ENCODE measurements around the gene C1orf210.

C1orf210 gene

DNA sequence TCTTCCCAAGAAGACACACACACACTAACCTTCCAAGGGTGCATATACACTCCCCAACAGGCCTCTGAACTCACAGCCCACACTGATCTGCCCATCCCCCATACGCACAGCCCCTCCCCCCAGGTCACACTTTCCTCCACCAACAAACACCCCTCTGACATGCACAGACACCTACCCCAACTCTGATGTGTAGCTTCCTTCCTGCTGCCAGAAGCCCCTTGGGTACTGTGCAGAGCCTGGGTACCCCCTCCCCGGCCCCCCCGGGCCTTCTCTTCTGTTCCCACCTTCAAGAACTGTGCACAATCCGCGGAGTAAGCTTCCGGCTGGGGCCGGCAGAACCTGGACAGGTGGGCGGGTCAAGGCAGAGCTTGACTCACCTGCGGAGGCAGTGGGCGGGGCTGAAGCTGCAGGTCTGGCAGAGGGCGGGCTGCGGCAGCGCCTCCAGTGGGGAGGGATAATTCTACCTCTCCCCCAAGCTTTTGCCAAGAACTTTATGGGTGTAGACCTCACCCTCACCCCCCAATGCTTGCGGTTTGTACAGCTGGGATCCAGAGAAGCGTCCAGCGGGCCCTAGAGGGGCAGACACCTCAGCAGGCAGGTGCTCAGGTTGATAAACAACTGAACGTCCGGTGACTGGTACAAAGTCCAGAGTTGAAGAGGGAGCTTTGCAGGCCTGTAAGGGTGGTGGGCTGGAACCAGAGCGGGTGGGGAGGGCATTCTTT, at the start of gene C1orf210:
Gene C1orf210 (minus strand): TSS at position 313 of the 722 bp plus-strand sequence. CDS start 2,311 bp downstream, outside the sequence.
- DNase-seq (ENCODE audit: low spot score) = no peak

DNA sequence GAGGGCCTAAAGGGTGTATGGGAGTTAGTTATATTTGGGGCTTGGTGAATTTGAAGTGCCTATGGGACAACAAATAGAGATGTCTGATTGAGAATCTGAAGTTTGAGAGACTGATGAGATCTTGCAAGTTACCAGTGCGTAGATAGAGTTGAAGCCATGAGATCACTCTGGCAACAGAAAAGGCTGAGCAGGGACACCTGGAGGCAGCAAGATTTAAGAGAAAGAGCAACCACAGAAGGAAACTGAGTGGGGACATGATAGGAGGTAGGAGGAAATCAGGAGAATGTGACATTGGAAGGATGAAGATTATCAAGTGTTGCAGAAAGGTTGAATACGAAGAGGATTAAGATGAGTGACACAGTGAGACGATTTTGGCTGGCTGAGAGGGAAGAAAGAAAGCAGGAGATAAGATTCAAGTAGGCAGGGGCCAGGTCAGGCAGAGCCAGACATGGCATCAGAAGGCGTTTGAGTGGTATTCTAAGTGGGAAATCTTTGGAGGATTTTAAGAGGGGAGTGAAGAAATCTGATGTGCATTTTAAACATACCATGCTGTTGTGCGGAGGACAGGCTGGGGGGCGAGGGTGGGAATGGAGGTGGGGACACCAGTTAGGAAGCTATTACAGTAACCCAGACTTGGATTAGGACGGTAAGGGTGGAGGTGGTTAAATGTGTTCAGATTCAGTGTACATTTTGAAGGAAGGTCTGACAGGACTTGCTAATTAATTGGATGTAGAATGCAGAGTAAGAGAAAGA, 49.2 kb upstream of the C1orf210 start:
- DNase-seq (ENCODE audit: low spot score) = no peak

DNA sequence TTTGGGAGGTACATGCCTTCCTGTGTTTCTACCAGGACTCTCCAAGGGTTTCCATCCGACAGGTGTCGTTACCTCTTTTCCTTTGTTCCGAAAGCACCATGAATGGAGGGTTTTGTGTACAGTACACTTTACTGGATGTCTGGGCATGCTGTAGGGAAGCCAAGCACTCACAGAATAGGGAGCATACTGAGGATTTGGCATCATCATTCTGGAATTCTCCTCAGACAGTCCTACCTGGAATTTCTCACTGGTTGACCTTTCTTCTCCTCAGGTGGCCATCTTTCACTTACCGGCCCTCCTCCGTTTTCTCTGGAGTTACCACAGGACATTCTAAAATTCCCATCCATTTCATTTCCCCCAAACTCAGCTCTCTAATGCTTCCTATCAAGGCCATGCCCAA, 46.3 kb upstream of the C1orf210 start:
- no peak for DNase-seq (ENCODE audit: low spot score)

DNA sequence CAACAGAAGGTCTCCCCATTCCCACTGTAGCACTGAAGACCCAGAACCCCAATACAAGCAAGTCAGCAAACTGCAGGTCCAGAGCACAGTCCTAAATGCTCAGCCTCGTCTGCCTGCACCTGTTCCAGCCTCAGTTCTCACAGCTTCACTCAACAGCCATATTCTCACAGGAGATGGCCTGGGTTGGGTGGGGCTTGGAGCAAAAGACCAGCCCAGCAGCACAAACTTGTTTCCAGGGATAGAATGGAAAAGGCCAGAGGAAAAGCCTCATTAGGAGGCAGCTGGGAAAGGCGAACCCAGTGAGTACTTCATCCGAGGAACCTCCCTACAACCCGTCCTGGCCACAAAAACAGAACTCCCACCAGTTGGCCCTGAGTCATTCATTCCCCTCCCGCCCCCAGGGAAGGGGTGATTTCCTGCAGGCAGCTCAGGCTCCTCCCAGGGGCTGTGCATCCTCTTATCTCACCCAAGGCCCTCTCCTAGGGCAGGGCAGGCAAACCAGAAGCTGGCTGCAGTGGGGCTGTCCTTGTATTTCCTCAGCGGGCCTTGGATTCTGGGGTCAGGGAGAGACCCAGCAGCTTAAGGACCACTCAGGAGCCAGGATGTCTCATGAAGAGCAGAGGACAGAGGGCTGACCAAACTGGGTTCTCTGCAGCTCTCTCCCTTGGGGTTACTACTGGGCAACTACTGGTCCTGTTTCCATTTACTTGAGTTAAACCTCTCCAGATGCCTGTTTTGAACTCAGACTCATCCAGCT, 44.8 kb upstream of the C1orf210 start:
- no peak for DNase-seq (ENCODE audit: low spot score)

DNA sequence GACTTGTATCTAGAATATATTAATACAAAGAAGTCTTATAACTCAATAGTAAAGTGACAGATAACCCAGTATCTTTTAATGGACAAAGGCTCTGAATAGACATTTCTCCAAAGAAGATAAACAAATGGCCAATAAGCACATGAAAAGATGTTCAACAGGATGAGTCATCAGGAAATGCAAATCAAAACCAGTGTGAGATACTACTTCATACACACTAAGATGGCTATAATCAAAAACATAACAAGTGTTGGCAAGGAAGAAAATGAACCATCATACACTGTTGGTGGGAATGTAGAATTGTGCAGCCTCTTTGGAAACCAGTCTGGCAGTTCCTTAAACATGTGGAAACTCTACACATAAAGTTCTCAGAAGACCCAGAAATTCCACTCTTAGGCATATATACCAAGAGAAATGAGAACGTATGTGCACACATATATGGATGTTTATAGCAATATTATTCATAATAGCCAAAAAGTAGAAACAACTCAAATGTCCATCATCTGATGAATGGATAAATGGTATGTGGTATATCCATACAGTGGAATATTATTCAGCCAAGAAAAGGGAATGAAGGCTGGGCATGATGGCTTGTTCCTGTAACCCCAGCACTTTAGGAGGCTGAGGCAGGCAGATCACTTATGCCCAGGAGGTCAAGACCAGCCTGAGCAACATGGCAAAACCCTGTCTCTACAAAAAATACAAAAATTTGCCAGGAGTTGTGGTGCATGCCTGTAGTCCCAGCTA, 42.3 kb upstream of the C1orf210 start:
- no peak for DNase-seq (ENCODE audit: low spot score)

DNA sequence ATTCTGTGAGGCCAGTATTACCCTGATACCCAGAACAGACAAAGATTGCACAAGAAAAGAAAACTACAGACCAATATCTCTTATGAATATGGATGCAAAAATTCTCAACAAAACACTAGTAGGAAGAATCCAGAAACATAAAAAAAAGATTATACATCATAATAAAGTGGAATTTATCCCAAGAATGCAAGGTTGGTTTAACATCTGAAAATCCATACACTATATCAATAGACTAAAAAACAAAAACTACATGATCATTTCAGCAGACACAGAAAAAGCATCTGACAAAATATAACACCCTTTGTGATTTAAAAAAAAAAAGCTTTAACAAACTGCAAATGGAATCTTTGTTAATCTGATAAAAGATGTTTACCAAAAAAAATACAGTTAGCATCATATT, 40.0 kb upstream of the C1orf210 start:
- no peak for DNase-seq (ENCODE audit: low spot score)

DNA sequence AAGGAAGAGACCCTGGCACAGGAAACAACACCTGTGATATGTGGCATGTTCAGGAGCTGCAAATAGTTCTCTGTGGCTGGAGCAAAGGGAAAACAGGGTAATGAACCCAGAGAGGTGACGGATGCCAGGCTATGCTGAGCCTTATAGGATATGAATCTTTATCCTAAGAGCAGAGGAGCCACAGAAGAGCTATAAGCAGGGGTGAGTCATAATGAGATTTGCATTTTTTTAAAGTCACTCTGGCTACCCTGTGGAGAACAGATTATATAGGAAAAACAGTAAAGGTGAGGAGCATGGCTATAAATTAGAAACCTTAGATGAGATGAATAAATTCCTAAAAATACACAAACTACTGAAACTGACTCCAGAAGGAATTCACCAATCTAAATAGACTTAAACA, 39.4 kb upstream of the C1orf210 start:
- no peak for DNase-seq (ENCODE audit: low spot score)

DNA sequence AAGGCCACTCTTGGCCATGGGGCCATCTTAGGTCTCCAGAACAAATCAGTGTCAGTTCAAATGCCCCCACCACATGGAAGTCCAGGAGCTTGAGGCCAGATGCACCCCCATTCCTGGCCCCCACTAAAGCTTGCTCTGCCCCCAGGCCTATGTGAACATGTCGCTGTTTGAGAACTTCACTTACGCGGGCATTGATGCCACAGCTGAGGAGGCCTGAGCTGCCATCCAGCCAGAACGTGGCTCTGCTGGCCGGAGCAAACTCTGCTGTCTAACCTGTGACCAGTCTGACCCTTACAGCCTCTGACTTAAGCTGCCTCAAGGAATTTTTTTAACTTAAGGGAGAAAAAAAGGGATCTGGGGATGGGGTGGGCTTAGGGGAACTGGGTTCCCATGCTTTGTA, 37.1 kb upstream of the C1orf210 start:
- no peak for DNase-seq (ENCODE audit: low spot score)

DNA sequence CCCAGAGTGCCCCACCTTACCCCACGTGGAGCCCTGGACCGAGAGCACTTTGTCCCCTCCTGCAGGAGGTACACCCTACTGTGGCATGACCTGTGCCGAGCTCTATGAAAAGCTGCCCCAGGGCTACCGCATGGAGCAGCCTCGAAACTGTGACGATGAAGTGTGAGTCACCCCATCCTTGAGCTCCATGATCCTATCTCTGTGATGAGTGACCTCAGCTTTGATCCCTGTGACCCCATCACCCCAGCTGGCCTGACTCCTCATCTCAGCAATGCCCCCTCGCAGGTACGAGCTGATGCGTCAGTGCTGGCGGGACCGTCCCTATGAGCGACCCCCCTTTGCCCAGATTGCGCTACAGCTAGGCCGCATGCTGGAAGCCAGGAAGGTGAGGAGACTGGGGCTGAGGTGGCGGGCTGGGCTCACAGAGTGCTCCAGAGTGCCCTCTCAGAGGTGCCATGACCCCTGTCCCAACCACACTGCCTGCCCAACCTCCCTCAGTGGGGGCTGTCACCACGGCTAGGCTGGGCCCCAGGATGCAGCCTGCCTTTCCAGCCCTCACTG, 36.0 kb upstream of the C1orf210 start:
- DNase-seq (ENCODE audit: low spot score) = no peak

DNA sequence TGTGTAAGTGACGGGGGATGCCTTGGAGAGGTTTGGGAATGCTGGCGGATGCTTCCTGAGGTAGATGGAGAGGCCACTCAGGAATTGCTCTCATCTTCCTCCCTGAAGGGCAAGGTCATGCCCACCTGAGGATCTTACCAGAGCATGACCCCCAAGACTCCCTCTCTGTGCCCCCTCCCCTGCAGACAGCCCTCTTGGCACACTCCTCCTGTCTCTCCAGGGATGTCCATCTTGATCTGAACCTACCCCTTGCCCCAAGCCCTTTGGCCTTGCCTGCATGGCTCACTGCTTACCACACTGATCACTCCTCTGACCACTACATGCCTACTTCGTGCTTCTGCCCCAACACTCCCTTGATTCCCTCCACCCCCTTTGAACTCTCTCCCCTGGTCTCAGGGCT, 34.4 kb upstream of the C1orf210 start:
- DNase-seq (ENCODE audit: low spot score) = no peak

DNA sequence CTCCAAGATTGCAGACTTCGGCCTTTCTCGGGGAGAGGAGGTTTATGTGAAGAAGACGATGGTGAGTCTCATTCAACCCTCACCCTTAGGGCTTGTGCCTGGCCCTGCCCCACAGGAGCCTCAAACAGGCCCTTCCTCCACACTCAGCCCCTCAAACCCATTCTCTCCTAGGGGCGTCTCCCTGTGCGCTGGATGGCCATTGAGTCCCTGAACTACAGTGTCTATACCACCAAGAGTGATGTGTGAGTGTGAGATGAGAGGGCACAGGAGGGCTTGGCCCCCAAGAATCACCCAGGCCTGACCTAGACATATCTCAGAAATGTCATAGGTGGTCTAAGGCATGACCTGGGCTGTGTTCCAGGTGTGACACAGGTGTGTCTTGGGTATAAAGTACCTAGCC, 33.9 kb upstream of the C1orf210 start:
- DNase-seq (ENCODE audit: low spot score) = no peak

DNA sequence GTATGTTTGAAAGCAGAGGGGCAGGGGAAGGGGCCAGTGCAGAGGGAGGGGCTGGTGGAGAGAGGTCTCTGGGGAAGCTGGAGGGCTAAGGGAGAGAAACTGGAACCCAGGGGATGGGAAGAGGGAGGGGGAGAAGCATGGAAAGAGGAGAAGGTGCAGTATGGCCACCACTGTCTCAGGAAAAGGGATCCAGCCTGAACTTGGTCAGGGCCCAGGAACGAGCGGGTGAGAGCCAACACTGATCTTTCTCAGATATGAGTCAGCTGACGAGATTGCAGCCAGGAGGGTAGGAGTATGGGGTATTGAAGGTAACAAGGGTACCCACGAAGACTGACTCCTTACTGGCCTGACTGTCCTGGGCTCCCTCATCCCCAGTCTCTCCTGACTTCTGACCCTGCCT, 33.5 kb upstream of the C1orf210 start:
- no peak for DNase-seq (ENCODE audit: low spot score)

DNA sequence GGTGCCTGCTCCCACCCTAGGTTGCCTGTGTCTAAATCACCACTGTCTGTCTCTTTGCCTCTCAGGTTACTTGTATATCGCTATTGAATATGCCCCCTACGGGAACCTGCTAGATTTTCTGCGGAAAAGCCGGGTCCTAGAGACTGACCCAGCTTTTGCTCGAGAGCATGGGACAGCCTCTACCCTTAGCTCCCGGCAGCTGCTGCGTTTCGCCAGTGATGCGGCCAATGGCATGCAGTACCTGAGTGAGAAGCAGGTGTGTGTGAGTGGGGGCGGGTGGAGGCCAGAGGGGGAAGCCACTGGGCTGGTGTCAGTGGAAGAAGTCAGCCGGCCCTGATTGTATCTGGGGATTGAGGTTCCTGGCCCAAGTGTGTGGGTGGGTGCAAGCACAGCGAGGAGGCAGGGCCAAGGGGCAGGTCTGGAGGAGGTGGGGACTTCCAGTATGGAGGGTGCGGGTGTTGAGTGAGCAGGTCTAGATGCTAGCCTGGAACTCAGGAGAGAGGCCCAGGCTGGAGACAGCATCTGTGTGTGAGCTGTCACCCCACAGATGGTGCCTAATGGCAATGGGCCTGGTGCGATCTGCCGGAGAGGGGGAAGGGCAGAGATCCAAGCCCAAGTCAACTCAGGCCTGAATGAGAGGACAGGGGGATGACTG, 32.6 kb upstream of the C1orf210 start:
- DNase-seq (ENCODE audit: low spot score) = no peak

DNA sequence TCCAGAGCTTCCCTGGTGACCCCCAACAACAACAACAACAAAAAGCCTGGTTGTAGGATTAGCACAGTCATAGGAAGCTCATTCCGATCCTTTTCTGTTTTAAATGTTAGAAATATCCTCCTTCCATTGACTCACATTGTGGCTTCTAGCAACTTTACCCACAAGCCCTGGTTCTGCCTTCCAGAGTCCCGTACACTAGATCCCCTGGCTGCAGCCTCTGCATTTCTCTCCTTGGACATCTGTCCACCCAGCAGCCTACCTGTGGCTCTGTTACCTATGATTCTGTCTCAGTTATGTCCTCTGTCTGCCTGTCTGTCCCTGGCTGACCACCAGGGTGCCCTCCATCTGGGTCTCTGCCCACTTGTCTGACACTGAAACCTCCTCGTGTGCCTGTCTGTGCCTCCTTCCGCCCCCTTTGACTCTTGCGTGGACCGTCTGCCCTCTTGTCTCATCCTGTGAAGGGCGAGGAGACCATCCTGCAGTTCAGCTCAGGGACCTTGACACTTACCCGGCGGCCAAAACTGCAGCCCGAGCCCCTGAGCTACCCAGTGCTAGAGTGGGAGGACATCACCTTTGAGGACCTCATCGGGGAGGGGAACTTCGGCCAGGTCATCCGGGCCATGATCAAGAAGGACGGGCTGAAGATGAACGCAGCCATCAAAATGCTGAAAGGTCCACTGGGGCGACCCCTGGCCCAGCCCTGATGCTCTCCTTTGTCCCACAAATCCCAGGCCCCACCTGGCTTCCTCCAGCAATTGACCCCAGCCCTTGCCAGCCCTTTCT, 31.5 kb upstream of the C1orf210 start:
- DNase-seq (ENCODE audit: low spot score) = no peak

DNA sequence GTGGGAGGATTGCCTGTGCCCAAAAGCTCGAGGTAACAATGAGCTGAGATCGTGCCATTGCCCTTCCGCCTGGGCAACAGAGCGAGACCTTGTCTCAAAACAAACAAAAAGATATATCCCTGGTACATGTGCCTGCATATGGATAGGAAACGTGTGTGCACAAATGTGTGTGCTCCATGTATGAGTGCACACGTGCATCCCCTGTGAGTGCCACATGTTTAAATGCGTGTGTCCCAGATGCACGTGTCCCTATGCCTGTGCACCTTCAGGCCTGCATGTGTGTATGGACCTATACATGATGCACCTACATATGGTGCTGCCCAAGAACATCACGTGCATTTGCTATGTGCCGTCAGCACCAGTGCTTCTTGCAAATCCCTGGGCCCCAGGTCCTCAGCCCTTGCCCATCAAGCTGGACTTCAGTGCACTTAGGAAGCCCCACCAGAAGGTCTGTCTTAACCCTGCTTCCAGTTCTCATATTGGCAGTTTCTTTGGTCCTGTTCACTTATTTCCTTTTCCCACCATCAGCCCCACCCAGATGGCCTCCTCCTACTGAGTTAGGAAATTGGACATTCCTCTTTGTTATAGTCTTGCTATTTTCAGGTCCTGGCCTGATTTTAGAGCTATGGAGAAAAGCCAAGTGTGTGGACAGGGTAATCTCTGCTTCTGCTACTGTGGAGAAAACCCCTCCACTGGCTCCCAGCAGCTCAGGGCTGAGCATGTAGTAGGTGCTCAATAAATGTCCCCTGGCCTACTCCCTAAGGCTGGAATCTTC, 30.8 kb upstream of the C1orf210 start:
- no peak for DNase-seq (ENCODE audit: low spot score)

DNA sequence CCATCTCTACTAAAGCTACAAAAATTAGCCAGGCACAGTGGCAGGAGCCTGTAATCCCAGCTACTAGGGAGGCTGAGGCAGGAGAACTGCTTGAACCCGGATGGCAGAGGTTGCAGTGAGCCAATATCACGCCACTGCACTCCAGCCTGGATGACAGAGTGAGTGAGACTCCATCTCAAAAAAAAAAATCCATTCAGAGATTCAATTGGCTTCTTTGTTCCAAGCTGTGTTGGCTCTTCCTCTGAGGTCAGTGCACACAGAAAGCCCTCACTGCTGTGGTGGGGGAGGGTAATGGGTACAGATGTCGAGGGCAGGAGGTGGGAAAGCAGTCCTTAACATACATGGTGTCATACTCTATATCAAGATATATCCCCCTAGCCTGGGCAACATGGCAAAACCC, 30.1 kb upstream of the C1orf210 start:
- no peak for DNase-seq (ENCODE audit: low spot score)

DNA sequence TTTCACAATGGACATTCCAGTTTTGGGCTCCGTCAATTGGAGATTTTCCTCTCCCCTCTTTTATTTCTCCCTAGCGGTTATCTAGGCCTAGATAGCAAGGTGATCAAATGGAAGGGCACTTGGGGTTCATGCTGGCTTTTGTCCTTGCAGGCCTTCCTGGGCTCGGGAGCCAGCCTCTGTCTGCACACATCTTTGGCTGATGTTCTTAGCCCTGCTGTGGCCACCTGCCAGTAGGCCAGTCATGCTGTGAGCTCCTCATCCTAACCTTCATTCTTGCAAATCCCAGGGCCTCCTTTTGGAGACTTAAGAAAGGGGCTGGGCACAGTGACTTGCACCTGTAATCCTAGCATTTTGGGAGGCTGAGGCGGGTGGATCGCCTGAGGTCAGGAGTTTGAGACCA, 28.9 kb upstream of the C1orf210 start:
- no peak for DNase-seq (ENCODE audit: low spot score)

DNA sequence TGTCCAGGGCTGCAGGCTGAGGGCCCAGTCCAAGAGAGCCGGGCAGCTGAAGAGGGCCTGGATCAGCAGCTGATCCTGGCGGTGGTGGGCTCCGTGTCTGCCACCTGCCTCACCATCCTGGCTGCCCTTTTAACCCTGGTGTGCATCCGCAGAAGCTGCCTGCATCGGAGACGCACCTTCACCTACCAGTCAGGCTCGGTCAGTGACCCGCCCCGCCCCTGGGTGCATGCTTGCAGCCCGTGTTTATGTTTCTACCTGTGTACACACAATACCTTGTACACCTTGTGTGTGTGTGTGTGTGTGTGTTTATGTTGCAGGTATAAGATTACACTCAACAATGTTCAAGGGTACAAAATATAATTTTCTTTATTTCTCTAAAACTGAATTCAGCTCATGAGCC, 28.4 kb upstream of the C1orf210 start:
- no peak for DNase-seq (ENCODE audit: low spot score)

DNA sequence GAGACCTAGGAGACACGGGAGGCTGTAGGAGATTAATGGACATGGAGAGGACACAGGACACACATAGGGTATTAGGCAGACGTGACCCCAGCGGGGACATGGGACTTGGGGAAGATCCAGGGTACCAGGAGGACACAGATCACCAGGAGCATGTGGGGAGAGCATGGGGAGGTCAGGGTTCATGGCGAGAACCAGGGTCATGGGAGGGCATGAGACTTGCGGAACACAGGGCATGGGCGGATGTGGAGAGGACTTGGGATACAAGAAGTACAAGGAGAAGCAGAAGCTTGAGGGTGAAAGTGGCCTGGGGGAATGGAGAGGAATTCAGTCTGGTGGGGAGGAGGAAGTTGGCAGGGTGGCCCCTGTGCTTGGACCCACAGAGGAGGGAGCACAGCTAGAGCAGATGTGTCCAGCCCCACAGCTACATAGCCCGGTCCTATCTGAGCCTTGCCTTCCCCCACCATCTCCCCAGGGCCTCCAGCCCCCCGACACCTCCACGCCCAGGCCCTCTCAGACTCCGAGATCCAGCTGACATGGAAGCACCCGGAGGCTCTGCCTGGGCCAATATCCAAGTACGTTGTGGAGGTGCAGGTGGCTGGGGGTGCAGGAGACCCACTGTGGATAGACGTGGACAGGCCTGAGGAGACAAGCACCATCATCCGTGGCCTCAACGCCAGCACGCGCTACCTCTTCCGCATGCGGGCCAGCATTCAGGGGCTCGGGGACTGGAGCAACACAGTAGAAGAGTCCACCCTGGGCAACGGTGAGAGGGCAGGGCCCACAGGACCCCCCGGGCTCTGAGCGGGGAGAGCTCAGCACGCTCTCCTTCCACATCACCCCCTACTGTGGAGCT, 27.5 kb upstream of the C1orf210 start:
- DNase-seq (ENCODE audit: low spot score) = no peak

Measured in germinal center (tissue), 1 donor.